Measurements from ENCODE around the gene STIL.
"Not testable (repeated sequence)": the region's sequence is repeated elsewhere in the genome, so short reads cannot be mapped to it uniquely, and the experiment has no call there.

STIL gene

GRCh38 chr1:47319968-47320367 is 6.0 kb upstream of the STIL start:
- DNase-seq (ENCODE audit: low read depth in 2 of 2), result not testable (repeated sequence)

- DNase-seq (ENCODE audit: low read depth in 2 of 2), result peak; percentile 32 to 34
Measured at GRCh38 chr1:47317841-47318240, 3.9 kb upstream of the STIL start.

GRCh38 chr1:47309427-47309826 is 4.5 kb downstream of the STIL start:
- DNase-seq (ENCODE audit: low read depth in 2 of 2), result no peak

- DNase-seq (ENCODE audit: low read depth in 2 of 2), result no peak
Measured at GRCh38 chr1:47302472-47302871, 11.5 kb downstream of the STIL start.

GRCh38 chr1:47298025-47298699 is 15.8 kb downstream of the STIL start:
- DNase-seq (ENCODE audit: low read depth in 2 of 2), result no peak

GRCh38 chr1:47295579-47295978 is 18.4 kb downstream of the STIL start:
- DNase-seq (ENCODE audit: low read depth in 2 of 2), result no peak

- DNase-seq (ENCODE audit: low read depth in 2 of 2), result not testable (repeated sequence)
Measured at GRCh38 chr1:47294863-47295262, 19.1 kb downstream of the STIL start.

- not testable (repeated sequence) for DNase-seq (ENCODE audit: low read depth in 2 of 2)
Measured at GRCh38 chr1:47288116-47288515, 25.8 kb downstream of the STIL start.

- no peak for DNase-seq (ENCODE audit: low read depth in 2 of 2)
Measured at GRCh38 chr1:47280142-47280541, 33.8 kb downstream of the STIL start.

GRCh38 chr1:47276850-47277249 is 37.1 kb downstream of the STIL start:
- DNase-seq (ENCODE audit: low read depth in 2 of 2), result no peak

GRCh38 chr1:47275811-47276210 is 38.1 kb downstream of the STIL start:
- not testable (repeated sequence) for DNase-seq (ENCODE audit: low read depth in 2 of 2)

GRCh38 chr1:47265529-47265928 is 48.4 kb downstream of the STIL start:
- DNase-seq (ENCODE audit: low read depth in 2 of 2), result not testable (repeated sequence)

- DNase-seq (ENCODE audit: low read depth in 2 of 2), result peak; percentile 7 to 11
Measured at GRCh38 chr1:47262787-47263413, 51.0 kb downstream of the STIL start.

- no peak for DNase-seq (ENCODE audit: low read depth in 2 of 2)
Measured at GRCh38 chr1:47257224-47257623, 56.7 kb downstream of the STIL start.

GRCh38 chr1:47252795-47253194 is 61.2 kb downstream of the STIL start:
- DNase-seq (ENCODE audit: low read depth in 2 of 2), result no peak

- no peak for DNase-seq (ENCODE audit: low read depth in 2 of 2)
Measured at GRCh38 chr1:47252369-47252768, 61.6 kb downstream of the STIL start.

- DNase-seq (ENCODE audit: low read depth in 2 of 2), result no peak
Measured at GRCh38 chr1:47249755-47250154, 64.2 kb downstream of the STIL start.

GRCh38 chr1:47244339-47244862 is 69.5 kb downstream of the STIL start:
- DNase-seq (ENCODE audit: low read depth in 2 of 2), result no peak

GRCh38 chr1:47243910-47244309 is 70.0 kb downstream of the STIL start:
- no peak for DNase-seq (ENCODE audit: low read depth in 2 of 2)

- DNase-seq (ENCODE audit: low read depth in 2 of 2), result no peak
Measured at GRCh38 chr1:47241114-47242113, 72.5 kb downstream of the STIL start.

- DNase-seq (ENCODE audit: low read depth in 2 of 2), result no peak
Measured at GRCh38 chr1:47238935-47239592, 74.9 kb downstream of the STIL start.

GRCh38 chr1:47235806-47236205 is 78.1 kb downstream of the STIL start:
- no peak for DNase-seq (ENCODE audit: low read depth in 2 of 2)

Measured in fibroblast of skin of left quadriceps (primary cell).